Mesenchymal stem cell (in vitro differentiated cells and primary cell): ENCODE data around the gene SKIC8.

Experiments used
- DNase-seq: peaks from one replicate; pipeline ENCODE4 v3.0.0-alpha.2; 2013
- H2AFZ ChIP-seq: one replicate; pipeline ENCODE4 v1.6.1; 2013; ENCODE audit warnings: low read depth, mild to moderate bottlenecking, control low read depth, inconsistent platforms, low read length, moderate library complexity
- H2AK5ac ChIP-seq: 2 replicates; pipeline ENCODE4 v1.6.1; 2013; ENCODE audit warnings: low read length, moderate library complexity, mild to moderate bottlenecking, inconsistent platforms; ENCODE audit not compliant: severe bottlenecking
- H2BK120ac ChIP-seq: one replicate; pipeline ENCODE4 v1.6.1; 2013; ENCODE audit warnings: low read depth, mild to moderate bottlenecking, inconsistent platforms, low read length, moderate library complexity
- H2BK12ac ChIP-seq, 2 experiments: one replicate each; pipeline ENCODE4 v1.6.1; 2013; ENCODE audit warnings: inconsistent platforms in 2 of 2, low read length in 2 of 2, mild to moderate bottlenecking in 2 of 2, moderate library complexity in 2 of 2, control low read depth in 1 of 2
- H2BK15ac ChIP-seq: one replicate; pipeline ENCODE4 v1.6.1; 2013; ENCODE audit warnings: mild to moderate bottlenecking, low read depth, inconsistent platforms; ENCODE audit not compliant: poor library complexity, severe bottlenecking
- H2BK5ac ChIP-seq: 2 replicates; pipeline ENCODE4 v1.6.1; 2013; ENCODE audit warnings: low read depth, mild to moderate bottlenecking, low read length, control low read depth, inconsistent platforms; ENCODE audit not compliant: poor library complexity, severe bottlenecking
- H3K14ac ChIP-seq, 2 experiments: one replicate each; pipeline ENCODE4 v1.6.1; 2013; ENCODE audit warnings: inconsistent platforms in 2 of 2, low read length in 2 of 2, control low read depth in 1 of 2, mild to moderate bottlenecking in 1 of 2, moderate library complexity in 1 of 2
- H3K18ac ChIP-seq, 2 experiments: one replicate each; pipeline ENCODE4 v1.6.1; 2013; ENCODE audit warnings: inconsistent platforms in 2 of 2, low read length in 2 of 2, control low read depth in 1 of 2, low read depth in 1 of 2, mild to moderate bottlenecking in 1 of 2
- H3K23ac ChIP-seq, 2 experiments: one replicate each; pipeline ENCODE4 v1.6.1; 2013; ENCODE audit warnings: inconsistent platforms in 2 of 2, low read length in 2 of 2, mild to moderate bottlenecking in 2 of 2, moderate library complexity in 2 of 2, control low read depth in 1 of 2
- H3K27ac ChIP-seq: 2 replicates; pipeline ENCODE4 v1.5.1; 2013; ENCODE audit warnings: mild to moderate bottlenecking, moderate library complexity, low read length, control low read depth, inconsistent platforms; ENCODE audit not compliant: poor library complexity, severe bottlenecking
- H3K27me3 ChIP-seq, 2 experiments: 2 replicates each; pipeline versions ENCODE4 v1.6.1 to v1.7.0; 2013; ENCODE audit warnings: low read length in 2 of 2, mild to moderate bottlenecking in 2 of 2, moderate library complexity in 2 of 2, control low read depth in 1 of 2, inconsistent platforms in 1 of 2; ENCODE audit not compliant: control insufficient read depth in 1 of 2, insufficient read depth in 1 of 2
- H3K36me3 ChIP-seq, 2 experiments: 2 replicates each; pipeline versions ENCODE4 v1.6.1 to v1.7.0; 2013; ENCODE audit warnings: low read length in 2 of 2, control low read depth in 1 of 2, inconsistent platforms in 1 of 2, low read depth in 1 of 2, mild to moderate bottlenecking in 1 of 2; ENCODE audit not compliant: insufficient read depth in 2 of 2, control insufficient read depth in 1 of 2
- H3K4ac ChIP-seq, 2 experiments: one replicate each; pipeline ENCODE4 v1.6.1; 2013; ENCODE audit warnings: inconsistent platforms in 2 of 2, low read length in 2 of 2, mild to moderate bottlenecking in 2 of 2, moderate library complexity in 2 of 2, control low read depth in 1 of 2, low read depth in 1 of 2
- H3K4me1 ChIP-seq: 2 replicates; pipeline ENCODE4 v1.6.1; 2013; ENCODE audit warnings: low read depth, low read length, control low read depth; ENCODE audit not compliant: control insufficient read depth, insufficient read depth
- H3K4me2 ChIP-seq: 2 replicates; pipeline ENCODE4 v1.6.1; 2013; ENCODE audit warnings: low read length, mild to moderate bottlenecking, inconsistent platforms; ENCODE audit not compliant: poor library complexity, severe bottlenecking
- H3K4me3 ChIP-seq, 2 experiments: 2 replicates each; pipeline versions ENCODE4 v1.5.1 to v1.7.0; 2013; ENCODE audit warnings: low read length in 2 of 2, mild to moderate bottlenecking in 2 of 2, control low read depth in 1 of 2, low read depth in 1 of 2; ENCODE audit not compliant: insufficient read depth in 1 of 2
- H3K79me1 ChIP-seq: replicated peaks from 2 replicates; pipeline ENCODE4 v1.6.1; 2013; ENCODE audit warnings: mild to moderate bottlenecking, control low read depth, low read length, inconsistent platforms; ENCODE audit not compliant: poor library complexity, severe bottlenecking
- H3K9ac ChIP-seq: 2 replicates; pipeline ENCODE4 v1.7.0; 2013; ENCODE audit warnings: mild to moderate bottlenecking, low read length, moderate library complexity
- H3K9me3 ChIP-seq: 2 replicates; pipeline ENCODE4 v1.7.0; 2013; ENCODE audit warnings: mild to moderate bottlenecking, low read length; ENCODE audit not compliant: control insufficient read depth
- H4K8ac ChIP-seq: one replicate; pipeline ENCODE4 v1.6.1; 2013; ENCODE audit warnings: inconsistent platforms, mild to moderate bottlenecking, low read length, moderate library complexity
- H4K91ac ChIP-seq: one replicate; pipeline ENCODE4 v1.6.1; 2013; ENCODE audit warnings: mild to moderate bottlenecking, low read length, inconsistent platforms
- WGBS: methylation state at CpG from one replicate; pipeline ENCODE4 v1.1.7; 2013; ENCODE audit warnings: mixed read lengths; 5-methylcytosine and 5-hydroxymethylcytosine counted together

Gene SKIC8

GRCh38 chr15:78308422-78309032 lies 9.1 kb upstream of the SKIC8 start:
- Histone ChIP-seq H3K18ac (no peak overlapping the region), H3K9ac (peak overlapping the region; percentile 3), H3K4ac (peak overlapping the region in 1 of 2 experiments; percentile 13), H2BK12ac (no peak overlapping the region), H3K23ac (no peak overlapping the region), H2BK5ac (peak overlapping the region; percentile 1), H3K9me3 (no peaks in the 10 kb centered on the region), H3K4me1 (peaks cover 31% of the 10 kb centered on the region), H4K8ac (peak overlapping the region; percentile 73), H2BK15ac (no peak overlapping the region), H3K79me1 (no peaks in the 10 kb centered on the region), H3K27me3 (peaks cover 0 to 17% of the 10 kb centered on the region in 2 experiments), H3K27ac (no peak overlapping the region), H4K91ac (peak overlapping the region; percentile 3), H3K4me3 (no peak overlapping the region), H3K36me3 (no peaks in the 10 kb centered on the region), H2BK120ac (no peak overlapping the region), H3K14ac (peak overlapping the region in 1 of 2 experiments; percentile 38), H3K4me2 (no peak overlapping the region), H2AK5ac (peak overlapping the region; percentile 43), H2AFZ (no peak overlapping the region)
- WGBS: 32% methylated on average over 9 of the region's 9 CpGs
- DNase-seq: peak; percentile 68

GRCh38 chr15:78307976-78308375 lies 8.6 kb upstream of the SKIC8 start:
- Histone ChIP-seq H3K36me3 (no peaks in the 10 kb centered on the region), H3K14ac (no peak overlapping the region), H3K4me1 (peaks cover 32% of the 10 kb centered on the region), H3K9ac (peak overlapping the region; percentile 3), H2BK5ac (peak overlapping the region; percentile 1), H2AK5ac (peak overlapping the region; percentile 43), H4K91ac (peak overlapping the region; percentile 3), H3K23ac (no peak overlapping the region), H3K79me1 (no peaks in the 10 kb centered on the region), H2AFZ (peak overlapping the region; percentile 29), H3K18ac (no peak overlapping the region), H2BK12ac (no peak overlapping the region), H3K4ac (peak overlapping the region in 1 of 2 experiments; percentile 13), H3K27me3 (peaks cover 0 to 17% of the 10 kb centered on the region in 2 experiments), H4K8ac (peak overlapping the region; percentile 73), H2BK15ac (no peak overlapping the region), H3K9me3 (no peaks in the 10 kb centered on the region), H3K4me3 (no peak overlapping the region), H3K27ac (no peak overlapping the region), H2BK120ac (no peak overlapping the region), H3K4me2 (no peak overlapping the region)
- DNase-seq: no peak
- 81% methylated on average over 5 of the region's 6 CpGs for WGBS

- peak overlapping the region in 1 of 2 experiments; percentile 51 for H3K14ac ChIP-seq
- no peaks in the 10 kb centered on the region for H3K9me3 ChIP-seq
- peak overlapping the region; percentile 5 for H3K4me2 ChIP-seq
- no peak overlapping the region for H2BK15ac ChIP-seq
- peak overlapping the region in 1 of 2 experiments; percentile 78 for H3K4ac ChIP-seq
- H3K9ac ChIP-seq: peak overlapping the region; percentile 74
- H3K4me1 ChIP-seq: peaks cover 32% of the 10 kb centered on the region
- H3K18ac ChIP-seq: peak overlapping the region; percentile 67 to 71
- peak overlapping the region; percentile 78 for H2BK120ac ChIP-seq
- H2AK5ac ChIP-seq: peak overlapping the region; percentile 97
- H3K27ac ChIP-seq: peak overlapping the region; percentile 91
- H3K27me3 ChIP-seq: peaks cover 0 to 6% of the 10 kb centered on the region in 2 experiments
- H3K23ac ChIP-seq: peak overlapping the region in 1 of 2 experiments; percentile 77
- no peaks in the 10 kb centered on the region for H3K79me1 ChIP-seq
- peak overlapping the region; percentile 67 for H2AFZ ChIP-seq
- H4K8ac ChIP-seq: peak overlapping the region; percentile 94
- H3K4me3 ChIP-seq: peak overlapping the region in 1 of 2 experiments; percentile 46
- H4K91ac ChIP-seq: peak overlapping the region; percentile 60
- peak overlapping the region; percentile 77 for H2BK5ac ChIP-seq
- no peaks in the 10 kb centered on the region for H3K36me3 ChIP-seq
- DNase-seq: peak; percentile 78
- WGBS: 36% methylated on average over 3 of the region's 3 CpGs
- peak overlapping the region; percentile 2 to 91 for H2BK12ac ChIP-seq
These were observed 6.9 kb upstream of the SKIC8 start for GRCh38 chr15:78306176-78306774.

DNA sequence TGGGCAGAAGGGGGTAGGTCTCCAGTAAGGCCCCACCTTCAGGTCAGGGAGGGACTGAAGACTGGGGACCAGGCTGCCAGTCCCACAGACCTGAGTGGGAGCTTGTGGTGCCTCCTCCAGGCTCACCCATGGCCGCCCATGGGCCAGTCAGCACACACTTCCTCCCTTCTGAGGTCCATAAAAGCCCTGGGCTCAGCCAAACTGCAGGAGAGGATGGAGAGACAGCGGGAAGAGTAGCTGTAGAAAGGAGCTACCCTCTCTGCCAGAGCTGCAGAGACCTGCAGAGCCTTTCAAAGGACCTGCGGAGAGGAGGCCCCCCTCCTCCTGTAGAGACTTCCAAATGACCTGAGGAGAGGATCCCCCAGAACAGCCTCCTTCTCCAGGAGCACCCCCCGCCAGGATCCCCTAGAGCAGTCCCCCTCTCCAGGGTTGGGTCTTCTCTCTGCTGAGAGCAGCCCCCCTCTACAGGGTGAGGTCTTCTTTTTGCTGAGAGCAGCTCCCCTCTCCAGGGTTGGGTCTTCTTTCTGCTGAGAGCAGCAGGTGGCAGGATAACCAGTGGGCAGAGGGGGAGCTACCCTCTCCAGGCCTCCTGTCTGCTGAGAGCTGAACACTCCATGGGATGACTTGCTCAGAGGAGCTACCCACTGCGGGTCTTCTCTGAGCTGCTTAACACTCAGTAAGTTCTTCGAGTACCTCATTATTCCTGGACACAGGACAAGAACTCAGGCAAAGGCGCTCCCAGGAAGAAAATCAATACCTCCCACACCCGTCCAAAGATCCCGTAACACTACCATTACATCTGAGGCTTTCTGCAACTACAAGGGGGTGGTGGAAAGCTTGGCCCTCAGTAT lies 5.0 kb upstream of the SKIC8 start:
- Histone ChIP-seq H2AFZ (no peak overlapping the region), H3K4ac (no peak overlapping the region), H3K4me2 (peak overlapping the region; percentile 17), H4K8ac (peak overlapping the region; percentile 5), H2BK15ac (no peak overlapping the region), H3K9ac (peak overlapping the region; percentile 21), H3K79me1 (no peaks in the 10 kb centered on the region), H3K4me3 (no peak overlapping the region), H3K9me3 (no peaks in the 10 kb centered on the region), H2BK12ac (peak overlapping the region in 1 of 2 experiments; percentile 9), H3K36me3 (no peaks in the 10 kb centered on the region), H3K14ac (no peak overlapping the region), H2AK5ac (peak overlapping the region; percentile 96), H3K27me3 (no peaks in the 10 kb centered on the region), H4K91ac (peak overlapping the region; percentile 20), H2BK5ac (no peak overlapping the region), H3K23ac (no peak overlapping the region), H2BK120ac (no peak overlapping the region), H3K4me1 (peaks cover 36% of the 10 kb centered on the region), H3K18ac (no peak overlapping the region), H3K27ac (peak overlapping the region; percentile 52)
- WGBS: 92% methylated on average over 9 of the region's 9 CpGs
- DNase-seq: no peak
